Astrocyte of the hippocampus (primary cell): Measurements from ENCODE around the gene CROCC.
"Not testable (repeated sequence)": the region's sequence is repeated elsewhere in the genome, so short reads cannot be mapped to it uniquely, and the experiment has no call there.

Experiments
- DNase-seq: peaks from one replicate; pipeline ENCODE4 v3.0.0; 2011; ENCODE audit warnings: low read depth, low spot score

CROCC gene

DNA sequence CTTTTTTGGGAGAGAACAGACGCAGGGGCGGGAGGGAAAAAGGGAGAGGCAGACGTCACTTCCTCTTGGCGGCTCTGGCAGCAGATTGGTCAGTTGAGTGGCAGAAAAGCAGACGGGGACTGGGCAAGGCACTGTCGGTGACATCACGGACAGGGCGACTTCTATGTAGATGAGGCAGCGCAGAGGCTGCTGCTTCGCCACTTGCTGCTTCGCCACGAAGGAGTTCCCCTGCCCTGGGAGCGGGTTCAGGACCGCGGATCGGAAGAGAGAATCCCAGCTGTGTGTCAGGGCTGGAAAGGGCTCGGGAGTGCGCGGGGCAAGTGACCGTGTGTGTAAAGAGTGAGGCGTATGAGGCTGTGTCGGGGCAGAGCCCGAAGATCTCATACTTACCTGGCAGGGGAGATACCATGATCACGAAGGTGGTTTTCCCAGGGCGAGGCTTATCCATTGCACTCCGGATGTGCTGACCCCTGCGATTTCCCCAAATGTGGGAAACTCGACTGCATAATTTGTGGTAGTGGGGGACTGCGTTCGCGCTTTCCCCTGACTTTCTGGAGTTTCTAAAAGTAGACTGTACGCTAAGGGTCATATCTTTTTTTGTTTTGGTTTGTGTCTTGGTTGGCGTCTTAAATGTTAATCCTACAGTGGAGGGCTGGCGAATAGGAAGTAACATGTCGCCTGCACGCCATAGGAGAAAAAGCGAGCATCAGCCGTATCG is 26.0 kb upstream of the CROCC start, which contains the start of gene RNU1-2:
RNU1-2 (plus strand) TSS at position 383 of the 718 bp plus-strand sequence.
- DNase-seq, result peak; percentile 98

DNA sequence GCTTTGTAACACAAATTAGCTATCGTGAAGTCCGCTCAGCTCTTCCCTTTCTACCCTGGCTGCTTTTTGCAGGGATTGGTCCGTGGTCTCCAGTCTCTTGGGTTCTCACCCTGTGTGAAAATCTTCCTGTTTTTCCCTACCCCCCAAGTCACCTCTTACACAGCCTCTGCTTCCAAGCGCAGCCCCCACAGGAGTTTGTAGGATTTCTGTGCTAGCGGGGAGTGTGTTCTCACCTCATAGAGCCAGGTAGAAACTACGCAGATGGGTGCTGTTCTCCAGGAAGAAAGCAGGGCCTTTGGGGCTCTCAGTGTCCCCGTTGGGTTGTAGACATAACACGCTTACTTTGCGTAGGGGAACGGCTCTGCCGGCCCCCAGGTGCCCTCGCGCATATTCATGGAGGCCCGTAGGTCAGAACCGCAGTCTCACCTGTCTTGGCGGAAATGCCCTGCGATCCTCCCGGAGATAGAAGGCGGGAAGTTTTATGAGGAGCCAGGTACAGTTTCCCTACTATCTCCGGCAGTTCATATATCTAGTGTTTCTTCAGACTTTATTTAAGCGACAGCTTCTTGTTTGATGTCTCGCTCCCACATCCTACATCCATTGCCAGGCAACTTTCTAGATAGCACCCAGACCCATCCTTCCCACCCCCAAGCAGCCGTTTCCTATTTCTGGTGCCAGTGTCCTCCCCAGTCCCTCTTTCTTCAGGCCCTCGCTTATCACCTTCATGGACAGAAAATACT is 25.2 kb upstream of the CROCC start:
- peak; percentile 42 for DNase-seq

DNA sequence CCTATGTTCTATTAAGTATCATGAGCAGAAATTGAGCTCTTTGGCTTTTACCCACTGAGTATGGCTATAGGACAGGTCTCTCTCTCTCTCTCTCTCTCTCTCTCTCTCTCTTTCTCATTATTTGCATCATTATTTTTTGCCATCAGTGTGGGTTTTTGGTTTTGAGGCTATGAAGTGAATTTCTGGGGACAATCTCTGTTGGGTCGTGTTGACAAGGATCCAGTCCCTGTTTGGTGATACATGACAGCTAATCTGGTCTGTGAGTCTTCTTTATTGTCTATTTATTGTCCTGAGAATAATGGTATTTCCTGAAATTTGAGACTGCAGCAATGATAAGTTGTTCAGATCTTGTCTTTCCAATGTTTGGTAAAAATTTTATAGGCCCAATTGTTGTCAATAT is 24.1 kb upstream of the CROCC start:
- not testable (repeated sequence) for DNase-seq

DNA sequence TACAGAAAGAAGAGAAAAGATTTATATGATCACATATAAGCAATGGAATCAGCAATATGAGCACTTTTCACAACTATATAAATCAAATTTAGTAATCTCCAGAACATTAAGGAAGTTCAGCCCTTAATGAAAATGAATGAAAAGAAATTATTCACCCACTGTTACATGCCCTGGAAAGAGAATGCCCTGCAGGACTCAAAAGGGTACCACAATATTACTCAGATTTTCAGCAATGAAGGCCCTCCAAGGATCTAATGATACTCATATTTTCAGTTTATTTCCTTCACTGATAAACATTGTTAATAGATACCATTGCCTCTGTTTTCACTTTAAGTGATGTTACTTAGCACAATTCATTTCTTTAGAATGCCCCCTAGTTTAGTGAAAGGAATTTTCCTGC is 23.4 kb upstream of the CROCC start:
- DNase-seq, result not testable (repeated sequence)

DNA sequence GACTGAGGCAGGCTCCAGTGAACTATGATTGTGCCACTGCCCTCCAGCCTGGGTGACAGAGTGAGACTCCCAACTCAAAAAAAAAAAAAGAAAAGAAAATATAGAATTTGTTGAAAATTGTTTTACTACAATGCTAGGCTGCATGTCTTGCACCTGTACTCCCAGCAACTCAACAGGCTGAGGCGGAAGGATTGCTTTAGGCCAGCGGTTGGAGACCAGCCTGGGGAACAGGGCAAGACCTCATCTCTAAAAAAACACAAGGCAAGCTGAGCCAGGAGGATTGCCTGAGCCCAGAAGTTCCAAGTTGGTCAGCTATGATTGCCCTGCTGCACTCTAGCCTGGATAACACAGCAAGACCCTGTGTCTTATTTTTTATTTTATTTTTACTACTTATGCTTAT is 22.7 kb upstream of the CROCC start:
- not testable (repeated sequence) for DNase-seq

DNA sequence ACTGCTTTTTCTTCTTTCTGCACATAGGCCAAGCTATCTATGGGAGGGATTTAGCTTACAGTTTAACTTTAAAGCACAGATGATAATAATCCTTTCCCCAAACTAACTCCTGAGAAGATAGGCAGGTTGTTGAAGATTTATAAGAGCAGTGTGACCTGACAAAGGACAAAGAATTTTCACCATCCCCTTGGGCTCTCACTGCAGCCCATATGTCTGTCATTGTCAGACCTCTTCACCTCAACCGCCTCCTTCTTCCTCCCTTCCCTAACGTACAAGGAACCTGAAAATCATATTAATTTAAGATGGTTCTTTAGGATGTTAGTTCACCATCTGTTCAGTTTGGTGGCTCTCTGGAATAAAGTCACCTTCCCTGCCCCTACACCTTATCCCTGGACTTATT is 21.0 kb upstream of the CROCC start:
- DNase-seq, result no peak

DNA sequence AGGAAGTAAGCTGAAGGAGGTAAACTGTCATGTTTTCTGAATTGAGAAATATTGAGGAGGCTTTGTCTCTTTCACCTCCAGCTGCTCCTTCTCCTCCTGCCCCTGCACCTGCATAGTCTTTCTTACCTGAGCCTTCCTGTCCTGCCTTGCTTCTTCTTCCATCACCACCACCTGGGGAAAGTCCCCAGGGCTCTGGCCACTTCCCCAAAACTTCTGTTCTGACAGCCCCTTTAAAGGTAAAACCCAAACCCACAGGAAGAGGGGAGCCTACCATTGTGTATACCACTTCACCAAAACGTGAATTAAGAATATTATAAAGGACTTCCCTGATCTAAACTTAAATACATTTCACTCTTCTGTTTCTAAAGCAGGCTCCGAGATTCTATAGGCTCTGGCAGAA is 20.4 kb upstream of the CROCC start:
- not testable (repeated sequence) for DNase-seq

DNA sequence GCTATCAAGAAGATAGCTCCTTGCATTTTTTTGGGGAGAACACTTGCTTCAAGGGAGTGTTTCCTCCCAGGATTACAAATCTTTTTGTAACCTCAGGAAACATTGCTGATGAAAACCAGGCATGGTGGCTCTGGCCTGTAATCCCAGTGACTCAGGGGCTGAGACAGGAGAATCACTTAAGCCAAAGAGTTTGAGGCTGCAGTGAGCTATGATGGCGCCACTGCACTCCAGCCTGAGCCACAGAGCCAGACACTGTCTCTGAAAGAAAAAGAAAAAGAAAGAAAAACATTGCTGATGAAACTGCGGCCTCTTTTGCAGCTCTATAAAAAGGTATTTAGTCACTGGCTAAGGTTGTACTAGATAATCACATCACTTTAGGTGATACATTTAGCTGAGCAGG is 18.7 kb upstream of the CROCC start:
- peak; percentile 69 for DNase-seq

DNA sequence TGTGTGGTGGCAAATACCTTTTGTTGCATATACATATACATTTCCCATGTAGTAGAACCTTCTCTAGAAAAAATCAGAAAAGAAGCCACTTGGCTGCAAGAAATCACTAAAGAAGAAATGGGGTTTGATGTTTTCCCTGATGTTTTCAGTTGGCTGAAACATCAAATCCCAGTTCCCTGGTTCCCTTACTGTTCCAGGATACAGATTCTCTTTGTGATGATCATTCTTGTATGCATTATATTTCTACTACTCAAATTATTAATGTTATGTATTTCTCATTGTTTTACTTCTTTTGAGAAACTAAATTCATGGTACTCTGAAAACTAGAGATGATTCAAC is 18.3 kb upstream of the CROCC start:
- no peak for DNase-seq

DNA sequence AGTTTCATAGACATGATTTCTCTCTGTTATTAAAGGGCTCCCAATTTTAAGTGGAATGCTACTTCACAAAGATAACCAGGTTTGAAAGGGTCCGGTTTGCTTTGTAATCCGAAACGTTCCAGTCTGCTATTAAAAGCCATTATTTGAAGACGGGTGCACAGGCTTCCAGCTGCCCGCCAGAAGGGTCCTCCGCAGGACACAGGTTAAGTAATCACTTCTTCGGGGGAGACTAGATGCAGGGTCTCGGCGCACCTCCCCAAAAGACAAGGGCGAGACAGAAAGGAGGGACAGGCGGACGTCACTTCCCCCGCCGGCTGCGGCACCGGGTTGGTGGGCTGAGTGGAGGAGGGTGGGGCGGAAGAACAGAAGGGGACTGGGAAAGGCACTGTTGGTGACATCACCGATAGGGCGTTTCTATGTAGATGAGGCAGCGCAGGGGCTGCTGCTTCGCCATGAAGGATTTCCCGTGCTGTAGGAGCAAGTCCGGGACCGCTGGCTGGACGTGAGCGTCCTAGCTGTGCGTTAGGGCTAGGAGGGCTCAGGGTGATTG is 17.1 kb upstream of the CROCC start:
- DNase-seq, result peak; percentile 100

DNA sequence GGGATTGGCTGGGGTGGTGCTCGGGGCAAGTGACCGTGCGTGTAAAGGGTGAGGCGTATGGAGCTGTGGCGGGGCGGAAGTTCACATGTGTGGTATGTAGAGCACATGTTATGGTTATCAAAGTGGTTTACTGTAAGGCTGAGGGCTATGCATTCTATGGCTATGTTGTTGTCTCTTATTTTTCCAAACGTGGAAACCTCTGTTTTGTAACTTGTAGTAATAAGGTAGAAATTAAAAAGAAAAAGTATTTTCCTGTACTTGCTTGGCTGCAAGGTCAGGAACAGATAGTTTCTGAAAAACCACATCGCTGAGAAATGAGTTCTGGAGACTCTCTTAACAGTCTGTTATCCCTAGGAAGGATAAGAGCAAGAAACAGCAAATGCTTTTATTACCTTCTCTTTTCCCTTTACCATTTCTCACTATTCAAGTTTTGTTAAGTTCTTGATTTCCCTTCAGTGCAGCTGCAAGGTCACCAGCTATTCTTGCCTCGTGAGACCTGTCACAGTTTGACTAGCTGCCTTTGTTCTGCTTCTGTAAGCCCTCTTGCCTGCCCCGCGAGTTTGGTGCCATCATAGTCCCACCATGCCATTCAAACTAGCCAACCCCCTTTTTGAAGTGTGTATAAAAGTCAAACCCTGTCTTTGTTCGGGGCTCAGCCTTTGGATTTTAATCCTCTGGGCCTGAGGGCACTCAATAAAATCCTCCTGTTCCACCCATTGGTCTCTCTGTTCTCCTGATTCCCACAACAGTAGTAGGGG is 16.4 kb upstream of the CROCC start:
- DNase-seq, result peak; percentile 87

DNA sequence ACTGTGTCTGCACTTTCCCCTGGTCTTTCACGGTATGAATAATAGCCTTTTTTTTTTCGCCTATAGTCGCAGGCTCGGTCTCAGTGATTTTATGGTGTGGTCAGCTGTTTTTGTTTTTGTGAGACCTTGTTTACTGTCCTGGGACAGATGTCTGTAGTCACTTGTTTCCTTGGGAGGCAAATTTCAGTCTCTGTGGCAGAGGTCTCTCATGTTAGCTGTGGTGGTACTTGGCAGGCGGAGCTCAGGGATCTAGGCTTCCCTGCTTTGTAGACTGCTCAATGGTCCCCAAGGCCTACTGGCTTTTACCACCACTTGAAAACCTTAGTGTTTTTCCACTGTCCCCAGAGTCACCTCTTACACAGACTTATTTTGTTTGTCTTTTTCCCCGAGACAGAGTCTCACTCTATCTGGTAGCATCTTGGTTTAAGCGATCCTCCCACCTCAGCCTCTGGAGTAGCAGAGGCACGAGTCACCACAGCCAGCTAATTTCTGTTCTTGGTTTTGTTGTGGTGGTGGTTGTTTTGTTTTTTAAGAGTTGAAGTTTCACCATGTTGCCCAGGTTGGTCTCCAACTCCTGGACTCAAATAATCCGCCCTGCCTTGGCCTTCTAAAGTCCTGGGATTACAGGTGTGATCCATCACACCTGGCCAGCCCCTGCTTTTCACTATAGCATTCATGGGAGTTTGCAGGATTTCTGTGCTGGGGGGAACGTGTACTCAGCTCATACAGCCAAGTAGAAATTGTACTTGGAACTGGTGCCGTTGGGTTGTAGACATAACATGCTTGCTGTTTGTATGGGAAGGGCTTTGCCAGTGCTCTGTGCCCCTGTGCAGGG is 15.6 kb upstream of the CROCC start:
- DNase-seq, result no peak

DNA sequence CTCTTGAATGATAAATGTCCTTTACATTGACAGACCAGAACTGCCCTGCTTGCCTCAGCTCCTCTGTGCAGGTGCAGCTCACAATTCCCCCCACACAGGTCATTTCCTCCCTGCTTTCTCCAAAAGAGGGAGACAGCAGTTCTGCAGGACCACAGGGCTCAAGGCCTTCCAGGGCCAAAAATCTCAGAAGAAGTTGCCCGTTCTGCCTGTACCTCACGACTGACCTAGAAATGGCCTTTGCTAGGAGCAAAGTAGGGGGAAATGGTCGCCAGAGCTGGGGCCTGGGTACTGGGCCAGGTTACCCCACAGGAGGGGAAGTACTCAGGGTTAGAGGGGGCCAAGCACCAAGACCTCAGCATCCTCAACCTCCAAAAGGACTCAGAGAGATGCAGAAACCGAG is 14.9 kb upstream of the CROCC start:
- no peak for DNase-seq

DNA sequence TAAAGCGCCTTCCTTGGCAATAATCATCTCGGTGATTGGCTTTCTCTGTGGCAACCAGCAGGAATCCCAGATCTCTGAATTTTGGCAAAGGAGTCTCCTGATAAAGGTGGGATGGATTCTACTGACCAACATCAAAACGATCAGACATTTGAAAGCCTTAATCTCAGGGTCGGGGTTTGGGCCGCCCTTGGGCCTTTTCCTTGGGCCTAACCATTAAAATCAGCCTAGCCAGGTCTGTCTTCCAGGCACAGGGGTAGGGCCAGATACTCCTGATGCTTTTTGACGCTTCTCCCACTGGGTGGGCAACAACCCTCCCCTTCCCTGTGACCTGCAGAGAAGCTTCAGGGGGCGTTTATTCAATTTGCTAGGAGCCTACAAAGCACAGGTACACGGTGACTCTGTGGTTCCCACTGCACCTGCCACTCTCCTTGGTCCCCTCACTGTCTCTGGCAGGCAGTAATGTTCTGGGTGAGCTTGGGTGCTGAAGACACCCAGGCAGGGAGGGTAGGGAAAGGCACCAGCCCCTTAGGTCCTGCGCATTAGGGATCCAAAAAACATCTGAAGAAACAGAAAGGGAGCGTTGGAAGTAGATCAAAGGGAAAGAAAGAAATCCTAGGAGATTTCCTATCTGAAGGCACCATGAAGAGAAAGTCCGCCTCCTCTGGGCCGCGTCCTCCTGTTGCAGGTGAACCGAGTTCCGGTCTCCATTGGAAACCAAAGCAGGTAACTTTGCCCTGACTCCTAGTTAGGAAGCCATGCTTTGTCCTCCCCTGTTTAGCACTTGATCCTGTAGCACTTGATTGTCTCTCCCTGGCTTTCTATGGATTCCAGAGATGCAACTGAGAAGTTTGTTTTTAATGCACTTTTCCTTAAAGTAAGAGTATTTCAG is 13.6 kb upstream of the CROCC start:
- no peak for DNase-seq

DNA sequence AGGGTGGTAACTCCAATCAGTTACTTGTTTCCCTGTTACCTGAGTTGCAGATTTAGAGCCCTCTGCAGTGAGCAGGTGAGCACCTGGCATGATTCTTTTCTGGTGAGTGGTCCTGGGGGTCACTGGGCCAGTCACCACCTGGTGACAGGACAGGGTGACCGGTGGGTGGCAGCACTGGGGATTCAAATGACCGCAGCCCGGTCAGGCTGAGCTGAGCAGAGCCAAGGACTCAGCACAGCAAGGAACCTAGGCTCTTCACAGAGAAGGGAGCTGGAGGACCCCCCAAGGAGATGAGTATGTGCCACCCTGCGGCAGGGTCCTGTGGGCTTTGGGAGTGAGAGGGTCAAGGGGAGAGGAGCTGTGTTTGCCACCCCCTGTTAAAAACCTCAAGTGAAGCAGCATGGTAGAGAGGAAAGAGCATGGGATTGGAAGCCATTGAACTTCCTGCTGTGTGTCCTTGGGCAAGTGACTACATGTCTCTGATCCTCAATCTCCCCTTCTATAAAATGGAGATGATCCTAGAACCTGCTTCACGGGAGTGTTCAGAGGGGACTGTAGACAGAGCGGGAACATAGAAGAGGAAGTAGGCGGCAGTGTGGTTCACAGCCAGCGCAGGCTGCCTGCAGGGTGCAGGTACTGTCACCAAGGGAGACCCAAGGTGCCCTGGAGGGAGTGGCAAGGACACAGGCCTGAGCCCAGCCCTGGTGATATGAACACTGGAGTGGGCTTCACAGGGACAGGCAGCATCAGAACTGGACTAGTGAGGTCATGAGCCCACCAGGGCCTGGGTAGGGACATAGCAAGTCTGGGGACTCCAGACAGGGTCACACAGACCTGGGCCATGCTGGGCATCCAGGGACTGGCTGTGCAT is 9.6 kb upstream of the CROCC start:
- not testable (repeated sequence) for DNase-seq

DNA sequence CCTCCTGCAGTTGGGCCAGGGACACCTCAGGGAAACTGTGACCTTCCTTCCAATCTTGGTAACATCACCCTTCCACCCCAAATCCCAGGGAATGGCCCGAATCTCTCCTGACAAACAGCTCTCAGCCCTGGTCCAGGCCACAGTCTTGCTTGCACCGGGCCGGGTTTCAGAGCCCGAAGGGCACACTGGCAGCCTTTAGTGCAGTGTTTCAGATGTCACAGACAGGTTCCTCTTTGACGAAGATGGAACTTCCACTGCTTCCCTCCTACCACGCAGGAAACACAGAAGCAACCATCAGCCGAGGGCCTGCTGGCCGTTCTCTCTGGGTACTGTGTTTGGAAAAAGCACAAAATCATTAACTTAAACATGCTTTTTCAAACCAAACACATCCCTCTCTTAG is 9.0 kb upstream of the CROCC start:
- DNase-seq, result not testable (repeated sequence)

DNA sequence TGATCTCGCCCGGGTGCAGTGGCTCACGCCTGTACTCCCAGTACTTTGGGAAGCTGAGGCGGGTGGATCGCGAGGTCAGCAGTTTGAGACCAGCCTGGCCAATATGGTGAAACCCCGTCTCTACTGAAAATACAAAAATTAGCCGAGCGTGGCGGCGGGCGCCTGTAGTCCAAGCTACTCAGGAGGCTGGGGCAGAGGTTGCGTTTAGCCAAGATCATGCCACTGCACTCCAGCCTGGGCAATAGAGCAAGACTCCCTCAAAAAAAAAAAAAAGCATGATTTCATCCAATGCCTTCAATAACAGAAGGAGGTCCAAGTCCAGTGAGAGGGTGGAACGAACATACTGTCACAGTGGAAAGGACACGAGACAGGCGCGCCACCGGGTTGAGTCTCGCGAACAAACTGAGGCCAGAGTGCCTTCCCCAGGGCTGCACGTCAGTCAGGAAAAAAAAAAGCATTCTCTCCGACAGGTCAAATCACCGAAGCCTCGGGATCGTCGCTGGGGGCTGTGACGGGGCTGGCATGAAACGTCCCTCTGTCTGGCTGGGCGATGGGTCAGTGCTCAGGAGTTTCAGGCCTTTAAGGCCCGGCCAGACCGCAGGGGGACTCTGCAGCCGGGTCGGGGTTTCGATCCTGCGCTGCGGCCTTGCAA is 8.4 kb upstream of the CROCC start:
- DNase-seq, result no peak

DNA sequence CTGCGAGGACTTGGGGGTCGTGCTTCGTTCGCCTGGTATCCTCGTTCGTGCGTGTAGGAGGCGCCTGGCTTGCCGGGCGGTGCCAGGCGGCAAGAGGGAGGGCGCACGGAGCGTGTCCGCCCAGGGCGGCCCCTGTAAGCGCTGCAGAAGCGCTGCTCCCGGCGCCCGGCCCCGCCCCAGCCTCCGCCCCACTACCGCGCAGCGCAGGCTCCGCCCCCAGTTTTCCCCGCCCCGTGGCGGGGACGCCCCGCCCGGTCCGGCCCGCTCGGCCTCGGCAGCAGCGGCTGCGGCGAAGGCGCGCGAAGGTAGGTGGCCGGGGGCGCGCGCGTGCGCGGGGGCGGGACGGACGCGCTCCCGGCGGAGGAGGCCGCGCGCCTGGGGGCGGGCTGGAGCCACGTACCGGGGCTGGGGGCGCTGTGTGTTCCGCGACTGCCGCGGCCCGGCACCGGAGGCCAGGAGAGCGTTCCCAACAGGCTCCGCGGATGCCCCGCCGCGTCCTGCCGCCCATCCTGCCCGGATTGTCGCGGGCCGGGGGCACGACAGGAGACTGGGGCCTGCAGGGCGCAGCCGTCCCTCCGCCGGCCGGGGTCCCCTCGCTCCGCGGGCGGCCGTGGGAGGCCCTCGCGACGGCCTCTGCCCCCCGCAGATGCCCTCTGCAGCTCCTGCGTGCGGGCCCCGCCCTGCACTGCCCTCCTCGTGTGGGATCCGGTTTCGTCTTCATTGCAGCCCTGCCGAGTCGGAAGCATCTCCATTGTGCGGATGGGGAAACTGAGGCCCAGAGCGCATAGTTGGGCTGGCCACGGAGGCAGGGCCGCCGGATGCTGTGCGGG is 7.7 kb upstream of the CROCC start:
- peak; percentile 100 for DNase-seq
